RWPE2 (cell line): ENCODE data around the gene KLF6.

Experiments
- ATAC-seq: fragments of 200-7000 bp; cut with Tn5 transposase; 3 replicates; pipeline ENCODE4 v1.9.1; 2021; ENCODE audit warnings: low read depth
- DNase-seq: peaks from one replicate; pipeline ENCODE4 v3.0.0-alpha.2; 2020; ENCODE audit warnings: low spot score
- H3K27ac ChIP-seq: fragments of 450-650 bp; 2 replicates; pipeline ENCODE4 v1.5.1; 2017; ENCODE audit warnings: mild to moderate bottlenecking; ENCODE audit not compliant: poor library complexity, severe bottlenecking
- H3K27me3 ChIP-seq: fragments of 250-450 bp; sonication (Bioruptor Pico); 2 replicates; pipeline ENCODE4 v1.5.1; 2021; ENCODE audit warnings: mild to moderate bottlenecking, moderate library complexity; ENCODE audit not compliant: insufficient read depth, poor library complexity, severe bottlenecking
- H3K36me3 ChIP-seq: fragments of 250-450 bp; sonication (Bioruptor Pico); 2 replicates; pipeline ENCODE4 v1.5.1; 2020; ENCODE audit warnings: low read depth, mild to moderate bottlenecking, moderate library complexity
- H3K4me1 ChIP-seq: fragments of 250-450 bp; sonication (Bioruptor Pico); 2 replicates; pipeline ENCODE4 v1.5.1; 2021; ENCODE audit warnings: mild to moderate bottlenecking, moderate library complexity; ENCODE audit not compliant: insufficient read depth, poor library complexity, severe bottlenecking
- H3K4me3 ChIP-seq: fragments of 250-450 bp; sonication (Bioruptor Pico); 2 replicates; pipeline ENCODE4 v1.5.1; 2021; ENCODE audit warnings: mild to moderate bottlenecking, moderate library complexity; ENCODE audit not compliant: severe bottlenecking
- H3K9me3 ChIP-seq: fragments of 250-450 bp; sonication (Bioruptor Pico); 2 replicates; pipeline ENCODE4 v1.5.1; 2021; ENCODE audit warnings: mild to moderate bottlenecking, moderate library complexity; ENCODE audit not compliant: severe bottlenecking
- TF ChIP-seq, protein P1 (sequence below): fragments of 450-650 bp; IDR thresholded peaks from one replicate; pipeline ENCODE4 v1.5.1; 2017; ENCODE audit warnings: mild to moderate bottlenecking, moderate library complexity; ENCODE audit not compliant: poor library complexity, severe bottlenecking

Gene KLF6

DNA sequence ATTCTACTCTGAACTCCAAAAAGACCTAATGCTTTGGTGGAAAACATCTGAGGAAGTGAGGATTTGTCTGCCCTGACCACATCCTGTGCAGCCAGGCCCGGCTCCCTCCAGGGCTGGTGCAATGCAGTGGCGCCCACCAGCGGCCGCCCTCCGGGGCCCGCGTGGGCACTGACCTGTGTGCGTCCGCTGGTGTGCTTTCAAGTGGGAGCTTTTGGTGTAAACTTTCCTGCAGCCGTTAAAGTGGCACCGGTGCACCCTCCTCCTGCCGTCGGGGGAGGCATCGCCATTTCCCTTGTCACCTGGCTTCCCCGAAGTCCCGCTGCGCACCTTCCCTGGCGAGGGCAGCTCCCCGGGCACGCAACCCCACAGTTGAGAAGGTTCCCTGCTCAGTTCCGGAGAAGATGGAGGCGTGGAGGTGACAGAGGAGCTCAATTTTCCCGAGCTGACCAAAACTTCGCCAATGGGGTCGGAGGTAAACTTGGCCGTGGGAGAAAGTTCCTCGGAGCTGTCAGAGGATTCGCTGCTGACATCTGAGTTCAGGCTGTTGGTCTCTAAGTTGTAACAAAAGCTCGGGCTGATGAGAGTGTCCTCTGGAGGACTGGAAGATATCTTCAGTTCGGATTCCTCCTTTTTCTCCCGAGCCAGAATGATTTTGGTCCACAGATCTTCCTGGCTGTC lies 3.4 kb downstream of the KLF6 start:
- DNase-seq (no peak), ATAC-seq (no peak)
- TF ChIP-seq, protein P1, sequence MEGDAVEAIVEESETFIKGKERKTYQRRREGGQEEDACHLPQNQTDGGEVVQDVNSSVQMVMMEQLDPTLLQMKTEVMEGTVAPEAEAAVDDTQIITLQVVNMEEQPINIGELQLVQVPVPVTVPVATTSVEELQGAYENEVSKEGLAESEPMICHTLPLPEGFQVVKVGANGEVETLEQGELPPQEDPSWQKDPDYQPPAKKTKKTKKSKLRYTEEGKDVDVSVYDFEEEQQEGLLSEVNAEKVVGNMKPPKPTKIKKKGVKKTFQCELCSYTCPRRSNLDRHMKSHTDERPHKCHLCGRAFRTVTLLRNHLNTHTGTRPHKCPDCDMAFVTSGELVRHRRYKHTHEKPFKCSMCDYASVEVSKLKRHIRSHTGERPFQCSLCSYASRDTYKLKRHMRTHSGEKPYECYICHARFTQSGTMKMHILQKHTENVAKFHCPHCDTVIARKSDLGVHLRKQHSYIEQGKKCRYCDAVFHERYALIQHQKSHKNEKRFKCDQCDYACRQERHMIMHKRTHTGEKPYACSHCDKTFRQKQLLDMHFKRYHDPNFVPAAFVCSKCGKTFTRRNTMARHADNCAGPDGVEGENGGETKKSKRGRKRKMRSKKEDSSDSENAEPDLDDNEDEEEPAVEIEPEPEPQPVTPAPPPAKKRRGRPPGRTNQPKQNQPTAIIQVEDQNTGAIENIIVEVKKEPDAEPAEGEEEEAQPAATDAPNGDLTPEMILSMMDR, result peak; percentile 81
- peak overlapping the region; percentile 99 for H3K27ac ChIP-seq
- H3K9me3 ChIP-seq, result no peaks in the 10 kb centered on the region
- peaks cover 82% of the 10 kb centered on the region for H3K36me3 ChIP-seq
- H3K4me3 ChIP-seq, result peak overlapping the region; percentile 71
- H3K27me3 ChIP-seq, result no peaks in the 10 kb centered on the region
- peaks cover 50% of the 10 kb centered on the region for H3K4me1 ChIP-seq

DNA sequence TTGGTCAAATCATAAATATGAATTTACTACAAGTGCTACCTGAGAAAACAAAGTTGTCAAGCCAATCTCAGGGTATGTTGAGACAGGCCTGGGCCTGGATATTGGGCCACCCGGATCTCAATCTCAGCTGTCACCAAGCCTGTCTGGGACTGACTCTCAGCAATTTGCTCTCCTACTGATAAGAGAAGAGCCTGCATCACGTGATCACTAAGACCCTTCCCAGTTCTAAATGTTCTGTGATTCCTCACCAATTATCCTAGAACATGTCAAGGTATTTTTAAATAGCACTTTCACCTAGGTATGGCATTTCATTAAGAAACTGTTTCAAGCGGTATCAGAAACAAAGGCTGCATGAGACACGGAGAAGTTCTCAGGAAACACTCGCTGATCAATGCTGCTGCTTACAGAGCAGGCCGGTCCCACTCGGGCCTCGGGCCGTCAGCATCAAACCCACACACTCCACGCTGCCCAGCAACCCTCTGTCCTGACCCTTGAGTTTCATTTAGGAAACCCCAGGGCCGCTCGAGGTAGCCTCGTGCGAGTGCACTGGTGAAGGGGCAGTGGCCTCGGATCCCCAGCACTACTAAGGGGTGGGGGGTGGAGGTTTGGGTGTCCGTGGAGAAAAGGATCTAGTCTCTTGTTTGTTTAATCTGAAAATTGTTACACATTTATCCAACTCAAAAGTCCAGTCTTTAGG lies 4.1 kb downstream of the KLF6 start:
- H3K4me1 ChIP-seq, result peaks cover 50% of the 10 kb centered on the region
- peak overlapping the region; percentile 99 for H3K27ac ChIP-seq
- no peaks in the 10 kb centered on the region for H3K9me3 ChIP-seq
- TF ChIP-seq, protein P1, result no peak
- peaks cover 88% of the 10 kb centered on the region for H3K36me3 ChIP-seq
- no peak for DNase-seq
- H3K4me3 ChIP-seq, result peak overlapping the region; percentile 71
- no peak for ATAC-seq
- H3K27me3 ChIP-seq, result no peaks in the 10 kb centered on the region

DNA sequence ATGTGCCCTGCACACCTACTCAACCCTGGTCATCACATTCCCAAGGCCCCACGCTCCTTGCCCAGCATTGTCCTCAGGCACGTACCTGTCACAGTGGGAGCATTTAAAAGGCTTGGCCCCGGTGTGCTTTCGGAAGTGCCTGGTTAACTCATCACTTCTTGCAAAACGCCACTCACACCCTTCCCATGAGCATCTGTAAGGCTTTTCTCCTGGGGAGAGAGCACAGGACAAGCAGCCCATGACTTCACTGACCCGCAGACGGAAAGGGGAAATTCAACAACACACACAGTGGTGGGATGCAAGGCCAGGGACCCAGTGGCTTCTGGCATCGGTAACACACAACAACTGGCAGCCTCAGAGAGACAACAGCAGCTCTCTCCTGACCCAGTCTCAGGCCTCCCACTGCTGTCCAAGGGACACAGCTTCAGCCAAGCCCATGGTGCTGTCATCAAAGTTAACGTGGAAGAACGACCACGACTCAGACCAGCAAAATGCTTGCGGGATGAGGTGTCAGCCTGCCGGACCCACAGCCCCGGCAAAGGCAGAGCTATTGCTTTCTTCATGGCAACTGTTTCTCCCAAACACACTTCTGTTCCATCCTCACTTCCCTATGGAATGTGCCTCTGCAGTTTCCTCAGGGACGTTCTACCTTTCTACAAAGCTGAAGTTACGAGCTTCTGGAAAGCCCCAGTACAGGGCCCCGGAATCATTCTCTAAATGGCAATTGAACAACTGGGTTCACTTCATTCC lies 4.8 kb downstream of the KLF6 start:
- peaks cover 56% of the 10 kb centered on the region for H3K4me1 ChIP-seq
- H3K27me3 ChIP-seq, result no peaks in the 10 kb centered on the region
- peaks cover 93% of the 10 kb centered on the region for H3K36me3 ChIP-seq
- H3K27ac ChIP-seq, result peak overlapping the region; percentile 99
- H3K9me3 ChIP-seq, result no peaks in the 10 kb centered on the region
- H3K4me3 ChIP-seq, result peak overlapping the region; percentile 71
- ATAC-seq (no peak; the same call in 2 of the 3 replicates), DNase-seq (no peak)
- TF ChIP-seq, protein P1, result no peak

DNA sequence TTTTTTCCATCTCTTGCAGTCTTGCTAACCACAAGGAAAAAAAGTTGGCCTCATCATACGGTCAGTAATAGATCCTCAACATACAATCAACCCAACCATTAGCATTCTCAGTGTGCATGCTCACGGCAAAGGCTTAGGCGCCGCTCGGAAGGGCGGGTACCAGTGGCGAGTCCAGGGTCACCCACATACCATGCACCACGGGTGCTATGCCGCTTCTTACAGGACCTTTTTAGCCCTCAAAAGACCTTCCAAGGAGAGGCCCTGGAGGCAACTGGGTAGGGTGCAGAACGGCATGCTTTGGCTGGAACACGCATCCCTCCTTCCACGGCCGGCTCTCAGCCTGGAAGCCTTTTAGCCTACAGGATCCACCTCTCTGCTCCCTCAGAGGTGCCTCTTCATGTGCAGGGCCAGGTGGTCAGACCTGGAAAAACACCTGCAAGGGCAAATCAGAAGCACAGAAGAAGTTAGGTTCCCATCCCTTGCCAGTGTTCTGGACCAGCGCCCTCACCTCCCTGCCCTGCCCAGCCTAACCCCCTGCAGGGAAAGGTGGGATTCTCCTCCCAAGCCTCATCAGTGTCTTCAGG lies 5.8 kb downstream of the KLF6 start:
- TF ChIP-seq, protein P1, result no peak
- Histone ChIP-seq H3K27ac (peak overlapping the region; percentile 99), H3K4me3 (no peak overlapping the region)

More for the DNA sequence above, 5.8 kb downstream of the KLF6 start:
- H3K27me3 ChIP-seq, result no peaks in the 10 kb centered on the region
- ATAC-seq (no peak), DNase-seq (no peak)
- H3K9me3 ChIP-seq, result no peaks in the 10 kb centered on the region
- H3K4me1 ChIP-seq, result peaks cover 59% of the 10 kb centered on the region
- H3K36me3 ChIP-seq, result peaks cover 87% of the 10 kb centered on the region
